HepG2 (cell line): Measurements from ENCODE around the gene RBP7. TPM values are rescaled to one million over a fixed set of nuclear protein-coding genes. Genes with fewer than 3 reads are reported as not detected.

Experiments used
- ADNP ChIP-seq: sonication (generic); formaldehyde crosslinking; IDR thresholded peaks from 2 replicates; pipeline ENCODE4 v1.4.0; 2020; ENCODE audit warnings: missing genetic modification reagents
- AKAP8 ChIP-seq: sonication (generic); formaldehyde crosslinking; IDR thresholded peaks from 2 replicates; pipeline ENCODE4 v1.5.1; 2020; ENCODE audit warnings: mild to moderate bottlenecking, missing genetic modification reagents
- KLF11 ChIP-seq: IDR thresholded peaks from 2 replicates; pipeline ENCODE4 v1.6.1; 2016; ENCODE audit warnings: missing compliant biosample characterization
- MTA1 ChIP-seq: sonication (generic); formaldehyde crosslinking; IDR thresholded peaks from 2 replicates; pipeline ENCODE4 v1.4.0; 2020; ENCODE audit warnings: missing genetic modification reagents, mild to moderate bottlenecking, borderline replicate concordance
- PHF5A ChIP-seq: IDR thresholded peaks from one replicate; pipeline ENCODE4 v1.6.1; 2018; ENCODE audit warnings: low read depth, missing genetic modification reagents; ENCODE audit not compliant: unreplicated experiment
- RBM22 ChIP-seq: fragments of 200-400 bp; formaldehyde crosslinking; optimal IDR thresholded peaks from 2 replicates; pipeline ENCODE3; 2017; ENCODE audit warnings: mild to moderate bottlenecking, low read length, moderate library complexity
- REPIN1 ChIP-seq: sonication (generic); formaldehyde crosslinking; IDR thresholded peaks from 2 replicates; pipeline ENCODE4 v1.8.0; 2022; ENCODE audit warnings: missing genetic modification reagents, low read depth, mild to moderate bottlenecking, borderline replicate concordance
- RFX5 ChIP-seq: IDR thresholded peaks from 2 replicates; pipeline ENCODE4 v1.6.1; 2011; ENCODE audit warnings: low read depth, low read length, improper control_type of control experiment
- SMAD1 ChIP-seq: sonication (generic); formaldehyde crosslinking; IDR thresholded peaks from 2 replicates; pipeline ENCODE4 v1.4.0; 2020; ENCODE audit warnings: missing genetic modification reagents, low read depth, mild to moderate bottlenecking, borderline replicate concordance
- SOX5 ChIP-seq: IDR thresholded peaks from 2 replicates; pipeline ENCODE4 v1.6.1; 2016; ENCODE audit warnings: borderline replicate concordance
- ZBTB25 ChIP-seq: IDR thresholded peaks from 2 replicates; pipeline ENCODE4 v1.6.1; 2018; ENCODE audit warnings: missing genetic modification reagents
- ZFX ChIP-seq: sonication (generic); formaldehyde crosslinking; IDR thresholded peaks from 2 replicates; pipeline ENCODE4 v1.4.0; 2020; ENCODE audit warnings: mild to moderate bottlenecking, low read depth, missing genetic modification reagents, moderate library complexity
- ZNF12 ChIP-seq: sonication (generic); formaldehyde crosslinking; IDR thresholded peaks from 2 replicates; pipeline ENCODE4 v1.5.0; 2020; ENCODE audit warnings: missing genetic modification reagents
- ZNF124 ChIP-seq: sonication (generic); formaldehyde crosslinking; IDR thresholded peaks from 2 replicates; pipeline ENCODE4 v1.4.0; 2020; ENCODE audit warnings: missing genetic modification reagents
- ZNF143 ChIP-seq: sonication (generic); formaldehyde crosslinking; IDR thresholded peaks from 2 replicates; pipeline ENCODE4 v1.4.0; 2020; ENCODE audit warnings: missing genetic modification reagents
- ZNF205 ChIP-seq: IDR thresholded peaks from 2 replicates; pipeline ENCODE4 v1.6.1; 2018; ENCODE audit warnings: missing biosample characterization, missing genetic modification reagents
- ZNF530 ChIP-seq: sonication (generic); formaldehyde crosslinking; IDR thresholded peaks from 2 replicates; pipeline ENCODE4 v1.5.0; 2020; ENCODE audit warnings: low read depth, mild to moderate bottlenecking, missing genetic modification reagents
- ZNF550 ChIP-seq: sonication (generic); formaldehyde crosslinking; IDR thresholded peaks from 2 replicates; pipeline ENCODE4 v1.4.0; 2020; ENCODE audit warnings: mild to moderate bottlenecking, missing genetic modification reagents, borderline replicate concordance
- ZNF572 ChIP-seq: sonication (generic); formaldehyde crosslinking; IDR thresholded peaks from 2 replicates; pipeline ENCODE4 v1.5.1; 2020; ENCODE audit warnings: mild to moderate bottlenecking, missing genetic modification reagents
- ZNF605 ChIP-seq: sonication (generic); formaldehyde crosslinking; IDR thresholded peaks from 2 replicates; pipeline ENCODE4 v1.8.0; 2022; ENCODE audit warnings: mild to moderate bottlenecking, missing genetic modification reagents
- polyA plus RNA-seq, 8 experiments: library from polyadenylated mRNA; depleted of rRNA in 3 of 8; stranded (reverse) in 7 of 8; unstranded in 1 of 8; fragments of >200 nt; fragmentation: Illumina TruSeq in 4 of 8; extraction: Trizol in 4 of 8; gene quantifications; 2 replicates each; pipeline versions ENCODE4 v1.2.1 to v1.2.3, GENCODE V29; 2011 to 2016; ENCODE audit warnings: low read depth in 4 of 8, missing spikeins in 1 of 8, mixed read lengths in 1 of 8; ENCODE audit not compliant: insufficient read depth in 1 of 8
- total RNA-seq, 5 experiments: library from RNA; depleted of rRNA; stranded (reverse); fragments of >200 nt; fragmentation: Illumina TruSeq; extraction: Trizol; gene quantifications; 2 replicates each; pipeline ENCODE4 v1.2.3, GENCODE V29; 2016; ENCODE audit warnings: low read depth in 1 of 5
- TF ChIP-seq, protein P1 (sequence below): sonication (generic); formaldehyde crosslinking; IDR thresholded peaks from 2 replicates; pipeline ENCODE4 v1.4.0; 2020; ENCODE audit warnings: missing genetic modification reagents
- TF ChIP-seq, protein P2 (sequence below): sonication (generic); formaldehyde crosslinking; IDR thresholded peaks from 2 replicates; pipeline ENCODE4 v1.8.1; 2023; ENCODE audit warnings: mild to moderate bottlenecking, missing genetic modification reagents
- TF ChIP-seq, protein P3 (sequence below): sonication (generic); formaldehyde crosslinking; IDR thresholded peaks from 2 replicates; pipeline ENCODE4 v1.8.1; 2023; ENCODE audit warnings: mild to moderate bottlenecking, missing genetic modification reagents

Gene RBP7
- total and polyA plus RNA-seq, 2 of the 13 experiments (the other 11 are each of a cell fraction or from before 2014, with no cell fraction given), result 1.6 to 2.0 TPM

GRCh38 chr1:10032590-10033358, 35.7 kb downstream of the RBP7 start, which contains the start of gene UBE4B (continued):
- no peak for TF ChIP-seq AKAP8 (CRISPR knock-in tag)
- no peak for TF ChIP-seq SOX5 (CRISPR knock-in tag)
- no peak for TF ChIP-seq KLF11 (CRISPR knock-in tag)
- TF ChIP-seq ZNF205 (CRISPR knock-in tag), result no peak
- no peak for TF ChIP-seq ZNF572 (CRISPR knock-in tag)
- peak; percentile 20; the same call in 1 of the 2 replicates for TF ChIP-seq REPIN1 (CRISPR knock-in tag)
- TF ChIP-seq ADNP (CRISPR knock-in tag), result no peak
- TF ChIP-seq, protein P1, sequence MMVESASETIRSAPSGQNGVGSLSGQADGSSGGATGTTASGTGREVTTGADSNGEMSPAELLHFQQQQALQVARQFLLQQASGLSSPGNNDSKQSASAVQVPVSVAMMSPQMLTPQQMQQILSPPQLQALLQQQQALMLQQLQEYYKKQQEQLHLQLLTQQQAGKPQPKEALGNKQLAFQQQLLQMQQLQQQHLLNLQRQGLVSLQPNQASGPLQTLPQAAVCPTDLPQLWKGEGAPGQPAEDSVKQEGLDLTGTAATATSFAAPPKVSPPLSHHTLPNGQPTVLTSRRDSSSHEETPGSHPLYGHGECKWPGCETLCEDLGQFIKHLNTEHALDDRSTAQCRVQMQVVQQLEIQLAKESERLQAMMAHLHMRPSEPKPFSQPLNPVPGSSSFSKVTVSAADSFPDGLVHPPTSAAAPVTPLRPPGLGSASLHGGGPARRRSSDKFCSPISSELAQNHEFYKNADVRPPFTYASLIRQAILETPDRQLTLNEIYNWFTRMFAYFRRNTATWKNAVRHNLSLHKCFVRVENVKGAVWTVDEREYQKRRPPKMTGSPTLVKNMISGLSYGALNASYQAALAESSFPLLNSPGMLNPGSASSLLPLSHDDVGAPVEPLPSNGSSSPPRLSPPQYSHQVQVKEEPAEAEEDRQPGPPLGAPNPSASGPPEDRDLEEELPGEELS (CRISPR knock-in tag), result 0 out of 2 replicates have a peak, but pooled peaks have one; percentile 7
- peak; percentile 60; the same call in 1 of the 2 replicates for TF ChIP-seq RFX5
- TF ChIP-seq ZNF12 (CRISPR knock-in tag), result 0 out of 2 replicates have a peak, but pooled peaks have one; percentile 28
- peak; percentile 77 for TF ChIP-seq ZFX (CRISPR knock-in tag)
- no peak for TF ChIP-seq ZNF550
- 0 out of 2 replicates have a peak, but pooled peaks have one; percentile 16 for TF ChIP-seq ZNF143 (CRISPR knock-in tag)
- no peak for TF ChIP-seq ZNF605 (CRISPR knock-in tag)
- 0 out of 2 replicates have a peak, but pooled peaks have one; percentile 12 for TF ChIP-seq ZNF124
- TF ChIP-seq PHF5A (CRISPR knock-in tag), result no peak
- peak; percentile 59; the same call in 1 of the 2 replicates for TF ChIP-seq MTA1 (CRISPR knock-in tag)
- no peak for TF ChIP-seq ZNF530
- TF ChIP-seq, protein P2, sequence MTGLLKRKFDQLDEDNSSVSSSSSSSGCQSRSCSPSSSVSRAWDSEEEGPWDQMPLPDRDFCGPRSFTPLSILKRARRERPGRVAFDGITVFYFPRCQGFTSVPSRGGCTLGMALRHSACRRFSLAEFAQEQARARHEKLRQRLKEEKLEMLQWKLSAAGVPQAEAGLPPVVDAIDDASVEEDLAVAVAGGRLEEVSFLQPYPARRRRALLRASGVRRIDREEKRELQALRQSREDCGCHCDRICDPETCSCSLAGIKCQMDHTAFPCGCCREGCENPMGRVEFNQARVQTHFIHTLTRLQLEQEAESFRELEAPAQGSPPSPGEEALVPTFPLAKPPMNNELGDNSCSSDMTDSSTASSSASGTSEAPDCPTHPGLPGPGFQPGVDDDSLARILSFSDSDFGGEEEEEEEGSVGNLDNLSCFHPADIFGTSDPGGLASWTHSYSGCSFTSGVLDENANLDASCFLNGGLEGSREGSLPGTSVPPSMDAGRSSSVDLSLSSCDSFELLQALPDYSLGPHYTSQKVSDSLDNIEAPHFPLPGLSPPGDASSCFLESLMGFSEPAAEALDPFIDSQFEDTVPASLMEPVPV (CRISPR knock-in tag), result peak; percentile 60; the same call in 1 of the 2 replicates
- TF ChIP-seq, protein P3, sequence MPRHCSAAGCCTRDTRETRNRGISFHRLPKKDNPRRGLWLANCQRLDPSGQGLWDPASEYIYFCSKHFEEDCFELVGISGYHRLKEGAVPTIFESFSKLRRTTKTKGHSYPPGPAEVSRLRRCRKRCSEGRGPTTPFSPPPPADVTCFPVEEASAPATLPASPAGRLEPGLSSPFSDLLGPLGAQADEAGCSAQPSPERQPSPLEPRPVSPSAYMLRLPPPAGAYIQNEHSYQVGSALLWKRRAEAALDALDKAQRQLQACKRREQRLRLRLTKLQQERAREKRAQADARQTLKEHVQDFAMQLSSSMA, result no peak
- TF ChIP-seq RBM22, result no peak
- TF ChIP-seq SMAD1, result no peak
- TF ChIP-seq ZBTB25 (CRISPR knock-in tag), result no peak; the same call in 1 of the 2 replicates
